ENCODE results near the gene FREY1. TPM values are rescaled to one million over a fixed set of nuclear protein-coding genes. Genes with fewer than 3 reads are reported as not detected.
A peak's percentile ranks its signal among the peaks of the same experiment; 100 is the strongest.

FREY1 gene
- total RNA-seq, 1 experiment from 2014 or later: 1.4 TPM

DNA sequence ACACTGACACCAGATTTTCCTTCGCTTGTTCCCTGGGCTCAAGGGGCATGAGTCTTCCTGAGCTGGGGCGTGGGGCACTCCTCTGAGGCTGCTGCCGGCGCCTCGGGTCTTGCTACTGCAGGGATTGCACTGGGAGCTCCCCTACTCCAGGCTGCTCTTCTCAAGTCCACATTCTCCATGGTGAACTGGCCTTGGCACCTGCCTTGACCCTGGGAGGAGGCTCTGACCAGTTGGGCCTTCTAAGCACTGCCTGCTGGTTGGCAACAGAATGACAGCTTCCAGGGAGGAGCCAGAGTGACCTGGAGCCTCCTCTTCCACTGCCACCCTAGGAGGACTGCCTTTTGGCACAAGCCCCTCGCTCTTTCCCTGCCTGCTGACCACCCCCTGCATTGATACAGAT lies 9.5 kb downstream of the FREY1 start:
- no peak for DNase-seq (ENCODE audit: low read depth, low spot score)
- TF ChIP-seq, protein P1, sequence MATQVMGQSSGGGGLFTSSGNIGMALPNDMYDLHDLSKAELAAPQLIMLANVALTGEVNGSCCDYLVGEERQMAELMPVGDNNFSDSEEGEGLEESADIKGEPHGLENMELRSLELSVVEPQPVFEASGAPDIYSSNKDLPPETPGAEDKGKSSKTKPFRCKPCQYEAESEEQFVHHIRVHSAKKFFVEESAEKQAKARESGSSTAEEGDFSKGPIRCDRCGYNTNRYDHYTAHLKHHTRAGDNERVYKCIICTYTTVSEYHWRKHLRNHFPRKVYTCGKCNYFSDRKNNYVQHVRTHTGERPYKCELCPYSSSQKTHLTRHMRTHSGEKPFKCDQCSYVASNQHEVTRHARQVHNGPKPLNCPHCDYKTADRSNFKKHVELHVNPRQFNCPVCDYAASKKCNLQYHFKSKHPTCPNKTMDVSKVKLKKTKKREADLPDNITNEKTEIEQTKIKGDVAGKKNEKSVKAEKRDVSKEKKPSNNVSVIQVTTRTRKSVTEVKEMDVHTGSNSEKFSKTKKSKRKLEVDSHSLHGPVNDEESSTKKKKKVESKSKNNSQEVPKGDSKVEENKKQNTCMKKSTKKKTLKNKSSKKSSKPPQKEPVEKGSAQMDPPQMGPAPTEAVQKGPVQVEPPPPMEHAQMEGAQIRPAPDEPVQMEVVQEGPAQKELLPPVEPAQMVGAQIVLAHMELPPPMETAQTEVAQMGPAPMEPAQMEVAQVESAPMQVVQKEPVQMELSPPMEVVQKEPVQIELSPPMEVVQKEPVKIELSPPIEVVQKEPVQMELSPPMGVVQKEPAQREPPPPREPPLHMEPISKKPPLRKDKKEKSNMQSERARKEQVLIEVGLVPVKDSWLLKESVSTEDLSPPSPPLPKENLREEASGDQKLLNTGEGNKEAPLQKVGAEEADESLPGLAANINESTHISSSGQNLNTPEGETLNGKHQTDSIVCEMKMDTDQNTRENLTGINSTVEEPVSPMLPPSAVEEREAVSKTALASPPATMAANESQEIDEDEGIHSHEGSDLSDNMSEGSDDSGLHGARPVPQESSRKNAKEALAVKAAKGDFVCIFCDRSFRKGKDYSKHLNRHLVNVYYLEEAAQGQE (IDR thresholded peaks at IDR 0.05; ENCODE audit: insufficient read depth in 1 of 2, low read depth in 2 of 2, low read length in 1 of 2): no peak
- no peak for TF ChIP-seq TCF7L2 (IDR thresholded peaks at IDR 0.05; ENCODE audit: low read depth, low read length)
- H3K4me3 ChIP-seq (ENCODE audit: low read depth in 2 of 2, low read length in 2 of 2): no peak overlapping the region
- no peak for ATAC-seq
- no peaks in the 10 kb centered on the region for H3K9me3 ChIP-seq (ENCODE audit: control insufficient read depth, insufficient read depth, low read depth, low read length)
- no peak overlapping the region for H3K27ac ChIP-seq (ENCODE audit: low read length)
- H3K4me1 ChIP-seq (ENCODE audit: control insufficient read depth, insufficient read depth, low read length): peaks cover 6% of the 10 kb centered on the region; the same call in 1 of the 2 replicates
- intact Hi-C loops (cut with micrococcal nuclease; ENCODE audit: unreplicated experiment) (no loop called here), in situ Hi-C loops (cut with HindIII; ENCODE audit: low pct_unique_long_range_greater_than_20kb, low sequenced_read_pairs) (no loop called here)
- BruUV-seq (replicated peaks): no TSS peak
- ChIA-PET CTCF (no interaction called here), POLR2A (no interaction called here)
- no peaks in the 10 kb centered on the region for H3K36me3 ChIP-seq (ENCODE audit: control insufficient read depth, insufficient read depth, low read length)
- H3K27me3 ChIP-seq (ENCODE audit: control insufficient read depth, insufficient read depth, low read length): no peaks in the 10 kb centered on the region

DNA sequence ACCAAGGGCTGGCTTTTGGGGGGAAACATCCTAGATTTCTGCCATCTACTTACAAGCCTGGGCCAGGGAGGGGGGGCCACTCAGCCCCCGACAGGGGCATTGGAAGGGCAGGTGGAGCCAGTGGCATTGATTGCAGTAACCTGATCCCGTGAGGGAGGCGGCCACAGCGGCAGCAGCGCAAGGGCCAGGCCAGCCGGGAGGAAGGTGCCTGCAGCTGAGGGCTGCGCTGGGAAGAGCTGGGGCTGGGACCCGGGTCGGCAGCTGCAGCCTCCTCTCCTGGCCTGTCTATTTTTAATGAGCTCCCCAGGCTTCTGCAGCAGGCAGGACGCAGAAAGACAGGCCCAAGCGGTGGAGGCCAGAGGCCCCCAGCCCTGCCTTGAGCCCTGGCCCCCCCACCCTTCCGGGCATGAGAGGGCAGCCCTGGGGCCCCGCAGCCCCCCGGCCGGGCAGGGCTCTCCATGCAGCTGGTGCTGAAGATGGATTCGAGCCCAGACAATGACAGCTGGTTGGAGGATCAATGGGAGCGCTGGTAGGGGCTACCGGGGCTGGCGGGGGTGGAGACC lies 10.6 kb downstream of the FREY1 start:
- Histone ChIP-seq H3K4me1 (ENCODE audit: control insufficient read depth, insufficient read depth, low read length) (peaks cover 6% of the 10 kb centered on the region; the same call in 1 of the 2 replicates), H3K9me3 (ENCODE audit: control insufficient read depth, insufficient read depth, low read depth, low read length) (no peaks in the 10 kb centered on the region), H3K27ac (ENCODE audit: low read length) (no peak overlapping the region), H3K27me3 (ENCODE audit: control insufficient read depth, insufficient read depth, low read length) (no peaks in the 10 kb centered on the region), H3K4me3 (ENCODE audit: low read depth in 2 of 2, low read length in 2 of 2) (no peak overlapping the region), H3K36me3 (ENCODE audit: control insufficient read depth, insufficient read depth, low read length) (no peaks in the 10 kb centered on the region)
- ATAC-seq (no peak), DNase-seq (ENCODE audit: low read depth, low spot score) (no peak)
- intact Hi-C loops (cut with micrococcal nuclease; ENCODE audit: unreplicated experiment): no loop called here
- ChIA-PET CTCF (no interaction called here), POLR2A (interaction anchor here (0.6 kb wide), 1 partner anchor 134 kb away, joined by 3 read pairs; no protein-coding TSS in a partner anchor)
- in situ Hi-C loops (cut with HindIII; ENCODE audit: low pct_unique_long_range_greater_than_20kb, low sequenced_read_pairs): no loop called here
- no TSS peak for BruUV-seq (replicated peaks)
- no peak for TF ChIP-seq TCF7L2 (IDR thresholded peaks at IDR 0.05; ENCODE audit: low read depth, low read length)
- TF ChIP-seq, protein P1 (IDR thresholded peaks at IDR 0.05; ENCODE audit: insufficient read depth in 1 of 2, low read depth in 2 of 2, low read length in 1 of 2): peak in 1 of 2 experiments; percentile 44; a peak in 2 of 4 replicates

DNA sequence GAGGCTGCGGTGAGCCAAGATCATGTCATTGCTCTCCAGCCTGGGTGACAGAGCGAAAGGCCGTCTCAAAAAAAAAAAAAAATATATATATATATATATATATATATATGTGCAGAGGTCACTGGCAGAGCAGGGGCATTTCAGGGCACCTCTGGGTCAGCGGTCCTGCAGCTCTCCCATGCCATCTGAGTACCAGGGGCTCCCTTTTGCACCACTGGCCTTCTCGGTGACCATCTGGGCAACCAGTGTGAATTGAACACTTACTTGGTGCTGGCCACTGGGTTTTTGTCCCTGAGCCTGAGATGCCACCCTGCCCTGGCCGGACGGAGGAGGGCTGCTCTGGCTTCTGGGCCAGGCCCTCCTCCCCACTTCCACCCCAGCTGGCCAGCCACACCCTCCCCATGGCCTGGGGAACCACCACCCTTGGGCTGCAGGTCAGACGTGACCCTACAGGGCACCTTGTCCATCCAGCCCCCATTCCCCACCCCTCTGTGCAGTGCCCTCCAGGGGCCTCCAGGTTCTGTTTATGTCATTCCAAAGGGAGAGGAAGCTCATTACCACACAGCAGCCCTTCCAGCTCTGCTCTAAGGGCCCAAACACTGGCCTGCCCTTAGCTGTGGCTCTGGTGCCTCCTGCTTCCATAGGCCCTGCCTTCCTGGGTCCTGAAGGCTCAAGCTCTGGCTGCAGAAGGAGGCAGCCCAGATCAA lies 11.4 kb downstream of the FREY1 start:
- Histone ChIP-seq H3K27ac (ENCODE audit: low read length) (no peak overlapping the region), H3K4me1 (ENCODE audit: control insufficient read depth, insufficient read depth, low read length) (peaks cover 6% of the 10 kb centered on the region; the same call in 1 of the 2 replicates), H3K27me3 (ENCODE audit: control insufficient read depth, insufficient read depth, low read length) (no peaks in the 10 kb centered on the region), H3K4me3 (ENCODE audit: low read depth in 2 of 2, low read length in 2 of 2) (no peak overlapping the region), H3K9me3 (ENCODE audit: control insufficient read depth, insufficient read depth, low read depth, low read length) (no peaks in the 10 kb centered on the region), H3K36me3 (ENCODE audit: control insufficient read depth, insufficient read depth, low read length) (no peaks in the 10 kb centered on the region)
- no peak for ATAC-seq
- intact Hi-C loops (cut with micrococcal nuclease; ENCODE audit: unreplicated experiment): no loop called here
- POLR2A ChIA-PET: interaction anchor here (0.6 kb wide), 1 partner anchor 135 kb away, joined by 3 read pairs; no protein-coding TSS in a partner anchor
- TF ChIP-seq, protein P2, sequence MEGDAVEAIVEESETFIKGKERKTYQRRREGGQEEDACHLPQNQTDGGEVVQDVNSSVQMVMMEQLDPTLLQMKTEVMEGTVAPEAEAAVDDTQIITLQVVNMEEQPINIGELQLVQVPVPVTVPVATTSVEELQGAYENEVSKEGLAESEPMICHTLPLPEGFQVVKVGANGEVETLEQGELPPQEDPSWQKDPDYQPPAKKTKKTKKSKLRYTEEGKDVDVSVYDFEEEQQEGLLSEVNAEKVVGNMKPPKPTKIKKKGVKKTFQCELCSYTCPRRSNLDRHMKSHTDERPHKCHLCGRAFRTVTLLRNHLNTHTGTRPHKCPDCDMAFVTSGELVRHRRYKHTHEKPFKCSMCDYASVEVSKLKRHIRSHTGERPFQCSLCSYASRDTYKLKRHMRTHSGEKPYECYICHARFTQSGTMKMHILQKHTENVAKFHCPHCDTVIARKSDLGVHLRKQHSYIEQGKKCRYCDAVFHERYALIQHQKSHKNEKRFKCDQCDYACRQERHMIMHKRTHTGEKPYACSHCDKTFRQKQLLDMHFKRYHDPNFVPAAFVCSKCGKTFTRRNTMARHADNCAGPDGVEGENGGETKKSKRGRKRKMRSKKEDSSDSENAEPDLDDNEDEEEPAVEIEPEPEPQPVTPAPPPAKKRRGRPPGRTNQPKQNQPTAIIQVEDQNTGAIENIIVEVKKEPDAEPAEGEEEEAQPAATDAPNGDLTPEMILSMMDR (IDR thresholded peaks at IDR 0.05): no peak
- no peak for TF ChIP-seq POLR2AphosphoS5 (IDR thresholded peaks at IDR 0.05; ENCODE audit: low read depth, low read length)
- TF ChIP-seq TCF7L2 (IDR thresholded peaks at IDR 0.05; ENCODE audit: low read depth, low read length): no peak
- TF ChIP-seq, protein P1 (IDR thresholded peaks at IDR 0.05; ENCODE audit: insufficient read depth in 1 of 2, low read depth in 2 of 2, low read length in 1 of 2): no peak
- no peak for TF ChIP-seq SIN3A (IDR thresholded peaks at IDR 0.05; ENCODE audit: borderline replicate concordance, insufficient read depth, low read depth, low read length)
- CTCF ChIA-PET: no interaction called here
- in situ Hi-C loops (cut with HindIII; ENCODE audit: low pct_unique_long_range_greater_than_20kb, low sequenced_read_pairs): no loop called here
- no peak for DNase-seq (ENCODE audit: low read depth, low spot score)
- BruUV-seq (replicated peaks): no TSS peak
